H9 (cell line): ENCODE results near the gene TNP2. TPM values are rescaled to one million over a fixed set of nuclear protein-coding genes. Genes with fewer than 3 reads are reported as not detected.

Source experiments
- DNase-seq: peaks from one replicate; pipeline ENCODE4 v3.0.0-alpha.2; 2017
- H2AFZ ChIP-seq: one replicate; pipeline ENCODE4 v1.6.1; 2013; ENCODE audit warnings: mild to moderate bottlenecking, low read length, control low read depth, moderate library complexity
- H2AK5ac ChIP-seq: 2 replicates; pipeline ENCODE4 v1.6.1; 2013; ENCODE audit warnings: low read length, control low read depth, mixed read lengths; ENCODE audit not compliant: insufficient read length
- H2BK120ac ChIP-seq: one replicate; pipeline ENCODE4 v1.6.1; 2013; ENCODE audit warnings: low read depth, mild to moderate bottlenecking, low read length, control low read depth, inconsistent platforms; ENCODE audit not compliant: poor library complexity, severe bottlenecking
- H2BK12ac ChIP-seq: 2 replicates; pipeline ENCODE4 v1.6.1; 2013; ENCODE audit warnings: low read length, control low read depth, mixed read lengths, low read depth; ENCODE audit not compliant: insufficient read length
- H2BK15ac ChIP-seq: 2 replicates; pipeline ENCODE4 v1.6.1; 2013; ENCODE audit warnings: low read depth, low read length, control low read depth
- H2BK20ac ChIP-seq: one replicate; pipeline ENCODE4 v1.6.1; 2013; ENCODE audit warnings: low read depth, mild to moderate bottlenecking, low read length, control low read depth, inconsistent platforms; ENCODE audit not compliant: poor library complexity, severe bottlenecking
- H2BK5ac ChIP-seq: 2 replicates; pipeline ENCODE4 v1.6.1; 2013; ENCODE audit warnings: low read length, control low read depth, mixed read lengths; ENCODE audit not compliant: insufficient read length
- H3K14ac ChIP-seq: 2 replicates; pipeline ENCODE4 v1.6.1; 2013; ENCODE audit warnings: low read length, control low read depth; ENCODE audit not compliant: insufficient read depth
- H3K18ac ChIP-seq: 2 replicates; pipeline ENCODE4 v1.6.1; 2013; ENCODE audit warnings: low read depth, mild to moderate bottlenecking, mixed read lengths, low read length, control low read depth; ENCODE audit not compliant: insufficient read length
- H3K23ac ChIP-seq: 2 replicates; pipeline ENCODE4 v1.6.1; 2013; ENCODE audit warnings: low read length, control low read depth, mixed read lengths, low read depth; ENCODE audit not compliant: insufficient read length
- H3K23me2 ChIP-seq: 2 replicates; pipeline ENCODE4 v1.6.1; 2013; ENCODE audit warnings: low read depth, mild to moderate bottlenecking, mixed read lengths, low read length, control low read depth; ENCODE audit not compliant: insufficient read length, poor library complexity, severe bottlenecking
- H3K27ac ChIP-seq: 2 replicates; pipeline ENCODE4 v1.5.1; 2013; ENCODE audit warnings: low read length, control low read depth, mixed read lengths, low read depth; ENCODE audit not compliant: insufficient read length
- H3K27me3 ChIP-seq: 2 replicates; pipeline ENCODE4 v1.6.1; 2013; ENCODE audit warnings: low read length, control low read depth, inconsistent platforms; ENCODE audit not compliant: insufficient read depth
- H3K4ac ChIP-seq: 2 replicates; pipeline ENCODE4 v1.6.1; 2013; ENCODE audit warnings: low read depth, mild to moderate bottlenecking, control low read depth, inconsistent platforms, low read length, moderate library complexity
- H3K4me1 ChIP-seq: 2 replicates; pipeline ENCODE4 v1.6.1; 2013; ENCODE audit warnings: low read length, control low read depth, inconsistent platforms; ENCODE audit not compliant: insufficient read depth
- H3K4me2 ChIP-seq: 2 replicates; pipeline ENCODE4 v1.6.1; 2013; ENCODE audit warnings: low read length, control low read depth, mixed read lengths; ENCODE audit not compliant: insufficient read length, insufficient read depth
- H3K56ac ChIP-seq: 2 replicates; pipeline ENCODE4 v1.6.1; 2013; ENCODE audit warnings: low read depth, mild to moderate bottlenecking, mixed read lengths, low read length, control low read depth; ENCODE audit not compliant: insufficient read length
- H3K79me1 ChIP-seq: 2 replicates; pipeline ENCODE4 v1.6.1; 2013; ENCODE audit warnings: low read depth, mild to moderate bottlenecking, moderate library complexity, low read length, control low read depth, inconsistent platforms; ENCODE audit not compliant: insufficient read depth, poor library complexity, severe bottlenecking
- H3K79me2 ChIP-seq: 2 replicates; pipeline ENCODE4 v1.6.1; 2013; ENCODE audit warnings: low read length, control low read depth, inconsistent platforms; ENCODE audit not compliant: insufficient read depth
- H3K9ac ChIP-seq: 2 replicates; pipeline ENCODE4 v1.6.1; 2013; ENCODE audit warnings: low read length, control low read depth, mixed read lengths; ENCODE audit not compliant: insufficient read length; ENCODE audit errors: extremely low read depth
- H3K9me3 ChIP-seq: one replicate; pipeline ENCODE4 v1.6.1; 2013; ENCODE audit warnings: low read depth, low read length, inconsistent platforms; ENCODE audit not compliant: control insufficient read depth
- H3T11ph ChIP-seq: one replicate; pipeline ENCODE4 v1.6.1; 2013; ENCODE audit warnings: mild to moderate bottlenecking, low read length, control low read depth, inconsistent platforms
- H4K20me1 ChIP-seq: one replicate; pipeline ENCODE4 v1.6.1; 2013; ENCODE audit not compliant: control insufficient read depth, insufficient read length, insufficient read depth
- H4K5ac ChIP-seq: 2 replicates; pipeline ENCODE4 v1.6.1; 2013; ENCODE audit warnings: low read depth, mild to moderate bottlenecking, mixed read lengths, low read length, control low read depth; ENCODE audit not compliant: insufficient read length
- H4K8ac ChIP-seq: replicated peaks from 2 replicates; pipeline ENCODE4 v1.6.1; 2013; ENCODE audit warnings: low read length, control low read depth, mixed read lengths, low read depth; ENCODE audit not compliant: insufficient read length
- H4K91ac ChIP-seq: 2 replicates; pipeline ENCODE4 v1.6.1; 2013; ENCODE audit warnings: low read depth, mild to moderate bottlenecking, moderate library complexity, mixed read lengths, low read length, control low read depth; ENCODE audit not compliant: insufficient read length
- H3K27ac Mint-ChIP-seq, 3 experiments: 2 replicates in 2 of 3; 3 replicates in 1 of 3; pipeline ENCODE4 v1.8.0; 2020 to 2021; ENCODE audit warnings: mixed read lengths in 3 of 3, mild to moderate bottlenecking in 1 of 3, moderate library complexity in 1 of 3
- H3K27me3 Mint-ChIP-seq: 2 replicates; pipeline ENCODE4 v1.8.0; 2021; ENCODE audit warnings: low read depth, mild to moderate bottlenecking, moderate library complexity, mixed read lengths
- H3K36me3 Mint-ChIP-seq, 3 experiments: 2 replicates in 2 of 3; 3 replicates in 1 of 3; pipeline ENCODE4 v1.8.0; 2020 to 2021; ENCODE audit warnings: low read depth in 3 of 3, mixed read lengths in 3 of 3; ENCODE audit not compliant: insufficient read depth in 1 of 3
- H3K4me1 Mint-ChIP-seq, 2 experiments: 2 replicates each; pipeline ENCODE4 v1.8.0; 2020; ENCODE audit warnings: mixed read lengths in 2 of 2
- H3K4me3 Mint-ChIP-seq, 2 experiments: 2 replicates in 1 of 2; 3 replicates in 1 of 2; pipeline ENCODE4 v1.8.0; 2020 to 2021; ENCODE audit warnings: mild to moderate bottlenecking in 2 of 2, mixed read lengths in 2 of 2, moderate library complexity in 1 of 2
- H3K9me3 Mint-ChIP-seq, 2 experiments: 2 replicates in 1 of 2; 3 replicates in 1 of 2; pipeline ENCODE4 v1.8.0; 2020; ENCODE audit warnings: mild to moderate bottlenecking in 2 of 2, mixed read lengths in 2 of 2, moderate library complexity in 1 of 2
- CTCF ChIP-seq: fragments of 200-600 bp; sonication (generic); conservative IDR thresholded peaks from 3 replicates; pipeline ENCODE4 v1.8.0; 2021; ENCODE audit warnings: antibody characterized with exemption, mild to moderate bottlenecking
- WGBS: extraction: QIAGEN DNeasy Blood & Tissue Kit; methylation state at CpG from one replicate; pipeline ENCODE4 v1.1.7; 2013; ENCODE audit warnings: missing lambda C conversion rate, low lambda C conversion rate, mixed read lengths; ENCODE audit not compliant: insufficient read length; ENCODE audit errors: extremely low coverage; 5-methylcytosine and 5-hydroxymethylcytosine counted together
- total RNA-seq: library from RNA; stranded (reverse); gene quantifications from 2 replicates; pipeline ENCODE4 v1.2.1, GENCODE V29; 2021

TNP2 gene
- total RNA-seq, 1 experiment from 2014 or later: not detected

- H2AFZ ChIP-seq: no peak overlapping the region
- no CpG with 5 or more reads among the region's 7 CpGs for WGBS
- no peak overlapping the region for H3K4me3 Mint-ChIP-seq
These were observed 4.0 kb downstream of the TNP2 start for GRCh38 chr16:11265124-11265523.

More at GRCh38 chr16:11265124-11265523, 4.0 kb downstream of the TNP2 start:
- Mint-ChIP-seq H3K4me1 (peaks cover 6 to 9% of the 10 kb centered on the region in 2 experiments), H3K36me3 (no peaks in the 10 kb centered on the region), H3K27ac (no peak overlapping the region), H3K27me3 (peaks cover 2% of the 10 kb centered on the region), H3K9me3 (no peaks in the 10 kb centered on the region)
- Histone ChIP-seq H3K79me2 (no peaks in the 10 kb centered on the region), H2BK20ac (no peak overlapping the region), H2BK5ac (no peak overlapping the region), H3K14ac (no peak overlapping the region), H2AK5ac (no peak overlapping the region), H2BK12ac (no peak overlapping the region), H4K91ac (no peak overlapping the region), H3K23ac (no peak overlapping the region), H2BK120ac (no peak overlapping the region), H2BK15ac (no peak overlapping the region), H4K5ac (no peak overlapping the region), H3K79me1 (no peaks in the 10 kb centered on the region), H3K27me3 (no peaks in the 10 kb centered on the region), H4K8ac (no peak overlapping the region), H3K9me3 (no peaks in the 10 kb centered on the region), H3K18ac (no peak overlapping the region), H3K9ac (no peak overlapping the region), H4K20me1 (no peaks in the 10 kb centered on the region), H3T11ph (no peak overlapping the region), H3K4me2 (no peak overlapping the region), H3K27ac (no peak overlapping the region), H3K56ac (no peak overlapping the region), H3K23me2 (no peaks in the 10 kb centered on the region), H3K4me1 (peaks cover 2% of the 10 kb centered on the region; the same call in 1 of the 2 replicates), H3K4ac (no peak overlapping the region)
- no peak for TF ChIP-seq CTCF
- no peak for DNase-seq
